Activated CD8-positive, alpha-beta T cell treated with anti-CD3 and anti-CD28 coated beads for 36 hours (primary cell): ENCODE results near the gene TNFRSF14. TPM values are rescaled to one million over a fixed set of nuclear protein-coding genes. Genes with fewer than 3 reads are reported as not detected.

Experiments
- ATAC-seq: fragments of 200-7000 bp; cut with Tn5 transposase; one replicate; pipeline ENCODE4 v1.10.0; 2021; ENCODE audit warnings: mild to moderate bottlenecking, moderate library complexity
- CTCF ChIA-PET: fragments of 350-600 bp; sonication (Branson Sonifier 250); formaldehyde crosslinking; loops from one replicate; lab custom pipeline; 2021; ENCODE audit warnings: antibody characterized with exemption; lab: Charles Lee
- POLR2A ChIA-PET: fragments of 350-600 bp; sonication (Branson Sonifier 250); formaldehyde crosslinking; loops from one replicate; lab custom pipeline; 2021; ENCODE audit warnings: antibody characterized with exemption; lab: Charles Lee
- DNase-seq: peaks from one replicate; pipeline ENCODE4 v3.0.0-alpha.2; 2020
- H3K27ac Mint-ChIP-seq: one replicate; pipeline ENCODE4 v1.8.0; 2021; ENCODE audit warnings: mild to moderate bottlenecking, mixed read lengths
- H3K27me3 Mint-ChIP-seq: one replicate; pipeline ENCODE4 v1.8.0; 2021; ENCODE audit warnings: mixed read lengths
- H3K36me3 Mint-ChIP-seq: one replicate; pipeline ENCODE4 v1.8.0; 2021; ENCODE audit warnings: low read depth, mixed read lengths
- H3K4me1 Mint-ChIP-seq: one replicate; pipeline ENCODE4 v1.8.0; 2021; ENCODE audit warnings: low read depth, mixed read lengths
- H3K4me3 Mint-ChIP-seq: one replicate; pipeline ENCODE4 v1.8.0; 2021; ENCODE audit warnings: mild to moderate bottlenecking, moderate library complexity, mixed read lengths
- H3K9me3 Mint-ChIP-seq: one replicate; pipeline ENCODE4 v1.8.0; 2021; ENCODE audit warnings: mixed read lengths
- CTCF ChIP-seq: fragments of 200-600 bp; IDR thresholded peaks from one replicate; pipeline ENCODE4 v1.8.0; 2022; ENCODE audit warnings: antibody characterized with exemption, mild to moderate bottlenecking
- intact Hi-C: fragments of 100-400 bp; cut with micrococcal nuclease; formaldehyde crosslinking; loops from one replicate; pipeline ENCODE4 v1.10.0; 2022
- total RNA-seq, 2 experiments: library from RNA; stranded (reverse); gene quantifications; one replicate each; pipeline ENCODE4 v1.2.3, GENCODE V29; 2021

Gene TNFRSF14
- total RNA-seq, 2 experiments from 2014 or later = 134 to 140 TPM

- ATAC-seq (peak; percentile 80), DNase-seq (peak; percentile 70)
- peak; percentile 64 for TF ChIP-seq CTCF
- H3K27me3 Mint-ChIP-seq = peaks cover 3% of the 10 kb centered on the region
- peaks cover 6% of the 10 kb centered on the region for H3K4me1 Mint-ChIP-seq
- H3K4me3 Mint-ChIP-seq = no peak overlapping the region
- ChIA-PET POLR2A (interaction anchor here (1.6 kb wide), 1 partner anchor 11 kb away, joined by 3 read pairs; no protein-coding TSS in a partner anchor), CTCF (interaction anchor here (1.7 to 2.0 kb wide), 2 partner anchors 8 to 10 kb away, joined by 6 to 9 read pairs; partner anchors contain the start of gene HES5)
- H3K36me3 Mint-ChIP-seq = no peaks in the 10 kb centered on the region
- H3K9me3 Mint-ChIP-seq = no peaks in the 10 kb centered on the region
- intact Hi-C loops = no loop called here
- no peak overlapping the region for H3K27ac Mint-ChIP-seq
Measured at GRCh38 chr1:2539312-2539907, 16.8 kb upstream of the TNFRSF14 start.

GRCh38 chr1:2540816-2541492 is 15.2 kb upstream of the TNFRSF14 start:
- ChIA-PET POLR2A (interaction anchor here (0.7 to 1.1 kb wide), 3 partner anchors 10 to 17 kb away, joined by 3 to 4 read pairs (median 3); no protein-coding TSS in a partner anchor), CTCF (interaction anchor here (0.8 to 2.0 kb wide), 5 partner anchors 8 to 17 kb away, joined by 3 to 9 read pairs (median 4); partner anchors contain the start of gene HES5)
- no peaks in the 10 kb centered on the region for H3K27me3 Mint-ChIP-seq
- no peak for TF ChIP-seq CTCF
- no peaks in the 10 kb centered on the region for H3K9me3 Mint-ChIP-seq
- ATAC-seq (no peak), DNase-seq (no peak)
- peaks cover 9% of the 10 kb centered on the region for H3K4me1 Mint-ChIP-seq
- intact Hi-C loops = no loop called here
- H3K27ac Mint-ChIP-seq = no peak overlapping the region
- H3K36me3 Mint-ChIP-seq = no peaks in the 10 kb centered on the region
- no peak overlapping the region for H3K4me3 Mint-ChIP-seq

GRCh38 chr1:2541619-2542245 is 14.4 kb upstream of the TNFRSF14 start:
- no peaks in the 10 kb centered on the region for H3K9me3 Mint-ChIP-seq
- ChIA-PET CTCF (interaction anchor here (0.8 kb wide), 2 partner anchors 13 to 18 kb away, joined by 3 to 4 read pairs; no protein-coding TSS in a partner anchor), POLR2A (interaction anchor here (0.7 to 8.3 kb wide), 6 partner anchors 11 to 100 kb away, joined by 3 to 138 read pairs (median 4); partner anchors contain the start of genes HES5, PANK4 and TNFRSF14)
- H3K36me3 Mint-ChIP-seq = no peaks in the 10 kb centered on the region
- no peaks in the 10 kb centered on the region for H3K27me3 Mint-ChIP-seq
- TF ChIP-seq CTCF = no peak
- DNase-seq (no peak), ATAC-seq (no peak)
- no peak overlapping the region for H3K27ac Mint-ChIP-seq
- intact Hi-C loops = no loop called here
- no peak overlapping the region for H3K4me3 Mint-ChIP-seq
- H3K4me1 Mint-ChIP-seq = peaks cover 9% of the 10 kb centered on the region

- Mint-ChIP-seq H3K27me3 (no peaks in the 10 kb centered on the region), H3K9me3 (no peaks in the 10 kb centered on the region), H3K4me3 (no peak overlapping the region), H3K4me1 (peaks cover 9% of the 10 kb centered on the region), H3K36me3 (no peaks in the 10 kb centered on the region), H3K27ac (no peak overlapping the region)
- ChIA-PET POLR2A (interaction anchor here (0.7 to 8.3 kb wide), 5 partner anchors 13 to 99 kb away, joined by 3 to 138 read pairs (median 3); partner anchors contain the start of genes HES5, PANK4 and TNFRSF14), CTCF (no interaction called here)
- no peak for ATAC-seq
- DNase-seq = no peak
- intact Hi-C loops = no loop called here
- TF ChIP-seq CTCF = no peak
Measured at GRCh38 chr1:2542246-2542915, 13.8 kb upstream of the TNFRSF14 start.
